ENCODE results near the gene DCUN1D2. TPM values are rescaled to one million over a fixed set of nuclear protein-coding genes. Genes with fewer than 3 reads are reported as not detected.

Gene DCUN1D2
- total RNA-seq, 1 experiment from 2014 or later: 11.6 TPM

DNA sequence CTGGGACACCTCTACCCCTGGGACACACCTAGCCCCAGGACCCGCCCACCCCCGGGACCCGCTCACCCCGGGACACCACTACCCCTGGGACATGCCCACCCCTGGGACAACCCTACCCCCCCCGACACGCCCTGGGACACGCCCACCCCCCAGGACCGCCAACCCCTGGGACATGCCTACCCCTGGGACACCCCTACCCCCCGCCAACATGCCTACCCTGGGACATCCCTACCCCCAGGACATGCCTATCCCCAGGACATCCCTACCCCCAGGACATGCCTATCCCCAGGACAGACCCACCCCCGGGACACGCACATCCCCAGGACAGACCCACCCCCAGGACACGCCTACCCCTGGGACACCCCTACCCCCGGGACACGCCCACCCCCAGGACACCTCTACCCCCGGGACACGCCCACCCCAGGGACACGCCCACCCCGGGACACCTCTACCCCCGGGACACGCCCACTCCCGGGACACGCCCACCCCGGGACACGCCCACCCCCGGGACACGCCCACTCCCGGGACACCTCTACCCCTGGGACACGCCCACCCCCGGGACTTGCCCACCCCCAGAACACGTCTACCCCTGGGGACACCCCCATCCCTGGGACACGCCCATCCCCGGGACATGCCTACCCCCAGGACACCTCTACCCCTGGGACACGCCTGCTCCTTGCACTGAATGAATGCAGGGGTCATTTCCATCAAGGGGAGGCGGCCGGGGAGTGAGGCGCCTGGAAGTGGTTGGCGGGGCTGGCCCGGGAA, 69.5 kb downstream of the DCUN1D2 start:
- no peak overlapping the region for H2AFZ ChIP-seq (ENCODE audit: low read length)
- H3K79me2 ChIP-seq (ENCODE audit: low read length): no peaks in the 10 kb centered on the region
- TF ChIP-seq CTCF (conservative IDR thresholded peaks at IDR 0.05; ENCODE audit: low read depth, low read length): no peak
- TF ChIP-seq EZH2phosphoT487 (IDR thresholded peaks at IDR 0.05; ENCODE audit: borderline replicate concordance, low read length): no peak
- TF ChIP-seq EZH2 (IDR thresholded peaks at IDR 0.05; ENCODE audit: low read length, unreplicated experiment): no peak
- no peak overlapping the region for H3K4me2 ChIP-seq (ENCODE audit: low read length)
- H3K9ac ChIP-seq (ENCODE audit: low read length): no peak overlapping the region
- H3K4me1 ChIP-seq (ENCODE audit: insufficient read depth, low read length): no peaks in the 10 kb centered on the region
- no peak overlapping the region for H3K4me3 ChIP-seq (ENCODE audit: low read length)
- intact Hi-C loops (cut with micrococcal nuclease): no loop called here
- H3K36me3 ChIP-seq (ENCODE audit: low read depth, low read length): no peaks in the 10 kb centered on the region
- no peaks in the 10 kb centered on the region for H3K9me2 ChIP-seq (replicated peaks; ENCODE audit: low read length)
- no peaks in the 10 kb centered on the region for H4K20me1 ChIP-seq (ENCODE audit: low read length)
- ChIA-PET POLR2A (ENCODE audit: unreplicated experiment) (no interaction called here), CTCF (no interaction called here)
- no peaks in the 10 kb centered on the region for H3F3A ChIP-seq (ENCODE audit: low read length, unreplicated experiment)
- no peaks in the 10 kb centered on the region for H3K27me3 ChIP-seq (ENCODE audit: low read length)
- no peak; the same call in 1 of the 2 replicates for ATAC-seq
- H3K27ac ChIP-seq (ENCODE audit: low read length): no peak overlapping the region
- no TSS peak for BruUV-seq (replicated peaks)
- no peak for DNase-seq
- no peaks in the 10 kb centered on the region for H3K9me3 ChIP-seq (ENCODE audit: low read length)

- CTCF ChIA-PET: no interaction called here
- no TSS peak for BruUV-seq (replicated peaks)
- intact Hi-C loops (cut with micrococcal nuclease): no loop called here
Measured at GRCh38 chr13:113420232-113420631, 70.3 kb downstream of the DCUN1D2 start.

More at GRCh38 chr13:113420232-113420631, 70.3 kb downstream of the DCUN1D2 start:
- H3K27me3 ChIP-seq (ENCODE audit: low read length): no peaks in the 10 kb centered on the region
- no peaks in the 10 kb centered on the region for H3K36me3 ChIP-seq (ENCODE audit: low read depth, low read length)
- H3K4me3 ChIP-seq (ENCODE audit: low read length): no peak overlapping the region
- H3K4me1 ChIP-seq (ENCODE audit: insufficient read depth, low read length): no peaks in the 10 kb centered on the region
- no peaks in the 10 kb centered on the region for H3K9me3 ChIP-seq (ENCODE audit: low read length)
- POLR2A ChIA-PET (ENCODE audit: unreplicated experiment): no interaction called here
- H3K9ac ChIP-seq (ENCODE audit: low read length): no peak overlapping the region
- no peak overlapping the region for H3K27ac ChIP-seq (ENCODE audit: low read length)
- H3K4me2 ChIP-seq (ENCODE audit: low read length): no peak overlapping the region
- no peak for ATAC-seq
- TF ChIP-seq EZH2phosphoT487 (IDR thresholded peaks at IDR 0.05; ENCODE audit: borderline replicate concordance, low read length) (no peak), CTCF (conservative IDR thresholded peaks at IDR 0.05; ENCODE audit: low read depth, low read length) (no peak), EZH2 (IDR thresholded peaks at IDR 0.05; ENCODE audit: low read length, unreplicated experiment) (no peak)
- H2AFZ ChIP-seq (ENCODE audit: low read length): no peak overlapping the region
- H3K79me2 ChIP-seq (ENCODE audit: low read length): no peaks in the 10 kb centered on the region
- DNase-seq: no peak
- H4K20me1 ChIP-seq (ENCODE audit: low read length): no peaks in the 10 kb centered on the region
- H3K9me2 ChIP-seq (replicated peaks; ENCODE audit: low read length): no peaks in the 10 kb centered on the region
- no peaks in the 10 kb centered on the region for H3F3A ChIP-seq (ENCODE audit: low read length, unreplicated experiment)

Data from PC-3 (cell line).